ENCODE measurements around the gene PML.

DNA sequence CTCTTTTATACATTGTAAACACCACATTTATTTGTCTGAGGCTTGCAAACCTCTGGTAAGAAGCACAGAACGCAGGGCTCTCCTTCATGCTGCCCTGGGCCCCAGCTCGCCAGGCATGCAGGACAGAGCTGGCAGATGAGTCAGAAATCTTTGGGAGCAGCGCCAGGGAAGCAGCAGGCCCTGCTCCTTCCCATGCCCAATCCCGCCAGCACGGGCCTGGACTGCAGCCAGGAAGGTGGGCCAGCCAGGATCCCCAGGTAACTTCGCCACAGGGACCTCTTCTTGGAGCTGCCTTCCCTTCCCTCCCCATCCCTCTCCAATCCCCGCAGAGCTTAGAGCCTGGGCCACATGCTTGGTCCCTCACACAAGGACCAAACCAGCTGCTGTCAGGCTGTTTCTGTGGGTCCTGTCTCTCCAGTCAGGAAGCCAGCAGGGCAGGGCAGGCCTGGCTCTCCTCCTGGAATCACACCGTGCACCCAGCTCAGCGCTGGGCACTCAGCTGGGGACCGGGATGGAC, 11.2 kb upstream of the PML start:
- TF ChIP-seq IRF2 (CRISPR knock-in tag; IDR thresholded peaks at IDR 0.05; ENCODE audit: borderline replicate concordance, low read depth) = no peak
- TF ChIP-seq RORB (CRISPR knock-in tag; IDR thresholded peaks at IDR 0.05) = no peak
- TF ChIP-seq ELF4 (CRISPR knock-in tag; IDR thresholded peaks at IDR 0.05; ENCODE audit: low read depth) = no peak
- TF ChIP-seq, protein P1, sequence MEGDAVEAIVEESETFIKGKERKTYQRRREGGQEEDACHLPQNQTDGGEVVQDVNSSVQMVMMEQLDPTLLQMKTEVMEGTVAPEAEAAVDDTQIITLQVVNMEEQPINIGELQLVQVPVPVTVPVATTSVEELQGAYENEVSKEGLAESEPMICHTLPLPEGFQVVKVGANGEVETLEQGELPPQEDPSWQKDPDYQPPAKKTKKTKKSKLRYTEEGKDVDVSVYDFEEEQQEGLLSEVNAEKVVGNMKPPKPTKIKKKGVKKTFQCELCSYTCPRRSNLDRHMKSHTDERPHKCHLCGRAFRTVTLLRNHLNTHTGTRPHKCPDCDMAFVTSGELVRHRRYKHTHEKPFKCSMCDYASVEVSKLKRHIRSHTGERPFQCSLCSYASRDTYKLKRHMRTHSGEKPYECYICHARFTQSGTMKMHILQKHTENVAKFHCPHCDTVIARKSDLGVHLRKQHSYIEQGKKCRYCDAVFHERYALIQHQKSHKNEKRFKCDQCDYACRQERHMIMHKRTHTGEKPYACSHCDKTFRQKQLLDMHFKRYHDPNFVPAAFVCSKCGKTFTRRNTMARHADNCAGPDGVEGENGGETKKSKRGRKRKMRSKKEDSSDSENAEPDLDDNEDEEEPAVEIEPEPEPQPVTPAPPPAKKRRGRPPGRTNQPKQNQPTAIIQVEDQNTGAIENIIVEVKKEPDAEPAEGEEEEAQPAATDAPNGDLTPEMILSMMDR (IDR thresholded peaks at IDR 0.05) = no peak
- TF ChIP-seq JUN (CRISPR knock-in tag; IDR thresholded peaks at IDR 0.05) = no peak
- no peak for TF ChIP-seq ZNF396 (CRISPR knock-in tag; IDR thresholded peaks at IDR 0.05; ENCODE audit: borderline replicate concordance)
- TF ChIP-seq MXD4 (CRISPR knock-in tag; IDR thresholded peaks at IDR 0.05; ENCODE audit: borderline replicate concordance) = no peak
- no peak for TF ChIP-seq ESRRA (CRISPR knock-in tag; IDR thresholded peaks at IDR 0.05; ENCODE audit: borderline replicate concordance)
- TF ChIP-seq TEAD4 (CRISPR knock-in tag; IDR thresholded peaks at IDR 0.05) = no peak
- TF ChIP-seq, protein P2, sequence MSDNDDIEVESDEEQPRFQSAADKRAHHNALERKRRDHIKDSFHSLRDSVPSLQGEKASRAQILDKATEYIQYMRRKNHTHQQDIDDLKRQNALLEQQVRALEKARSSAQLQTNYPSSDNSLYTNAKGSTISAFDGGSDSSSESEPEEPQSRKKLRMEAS (CRISPR knock-in tag; IDR thresholded peaks at IDR 0.05) = no peak
- TF ChIP-seq, protein P3, sequence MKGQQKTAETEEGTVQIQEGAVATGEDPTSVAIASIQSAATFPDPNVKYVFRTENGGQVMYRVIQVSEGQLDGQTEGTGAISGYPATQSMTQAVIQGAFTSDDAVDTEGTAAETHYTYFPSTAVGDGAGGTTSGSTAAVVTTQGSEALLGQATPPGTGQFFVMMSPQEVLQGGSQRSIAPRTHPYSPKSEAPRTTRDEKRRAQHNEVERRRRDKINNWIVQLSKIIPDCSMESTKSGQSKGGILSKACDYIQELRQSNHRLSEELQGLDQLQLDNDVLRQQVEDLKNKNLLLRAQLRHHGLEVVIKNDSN (CRISPR knock-in tag; IDR thresholded peaks at IDR 0.05) = no peak
